IPS-18c (cell line): Measurements from ENCODE around the gene LRPAP1.
"Not testable (repeated sequence)": the region's sequence is repeated elsewhere in the genome, so short reads cannot be mapped to it uniquely, and the experiment has no call there.

Experiments
- H3K4me3 ChIP-seq: 2 replicates; pipeline ENCODE4 v1.7.0; 2013; ENCODE audit warnings: low read depth, mild to moderate bottlenecking, low read length, moderate library complexity; ENCODE audit not compliant: insufficient read depth
- H3K9me3 ChIP-seq: one replicate; pipeline ENCODE4 v1.6.1; 2013; ENCODE audit warnings: mild to moderate bottlenecking, low read length, moderate library complexity; ENCODE audit not compliant: control insufficient read depth, insufficient read depth

The LRPAP1 gene

GRCh38 chr4:3566701-3567100 is 34.5 kb upstream of the LRPAP1 start:
- not testable (repeated sequence) for H3K4me3 ChIP-seq, H3K9me3 ChIP-seq

- H3K4me3 ChIP-seq = not testable (repeated sequence)
Measured at GRCh38 chr4:3566301-3566700, 34.1 kb upstream of the LRPAP1 start.

GRCh38 chr4:3564948-3565347 is 32.7 kb upstream of the LRPAP1 start:
- H3K4me3 ChIP-seq, H3K9me3 ChIP-seq: not testable (repeated sequence)

More at GRCh38 chr4:3566301-3566700, 34.1 kb upstream of the LRPAP1 start:
- not testable (repeated sequence) for H3K9me3 ChIP-seq

- no peak overlapping the region for H3K4me3 ChIP-seq
Measured at GRCh38 chr4:3563403-3563802, 31.2 kb upstream of the LRPAP1 start.

GRCh38 chr4:3562127-3562526 is 29.9 kb upstream of the LRPAP1 start:
- not testable (repeated sequence) for H3K4me3 ChIP-seq, H3K9me3 ChIP-seq

More at GRCh38 chr4:3563403-3563802, 31.2 kb upstream of the LRPAP1 start:
- no peaks in the 10 kb centered on the region for H3K9me3 ChIP-seq

- not testable (repeated sequence) for H3K4me3 ChIP-seq, H3K9me3 ChIP-seq
Measured at GRCh38 chr4:3560465-3560864, 28.2 kb upstream of the LRPAP1 start.

- not testable (repeated sequence) for H3K9me3 ChIP-seq, H3K4me3 ChIP-seq
Measured at GRCh38 chr4:3559381-3560290, 27.4 kb upstream of the LRPAP1 start.

- not testable (repeated sequence) for H3K4me3 ChIP-seq, H3K9me3 ChIP-seq
Measured at GRCh38 chr4:3558514-3558836, 26.3 kb upstream of the LRPAP1 start.

- H3K4me3 ChIP-seq, H3K9me3 ChIP-seq: not testable (repeated sequence)
Measured at GRCh38 chr4:3557676-3558513, 25.7 kb upstream of the LRPAP1 start.

GRCh38 chr4:3557088-3557492 is 24.9 kb upstream of the LRPAP1 start:
- H3K9me3 ChIP-seq, H3K4me3 ChIP-seq: not testable (repeated sequence)

- H3K4me3 ChIP-seq = not testable (repeated sequence)
Measured at GRCh38 chr4:3556244-3556867, 24.1 kb upstream of the LRPAP1 start.

GRCh38 chr4:3555459-3556070 is 23.3 kb upstream of the LRPAP1 start:
- H3K4me3 ChIP-seq, H3K9me3 ChIP-seq: not testable (repeated sequence)

More at GRCh38 chr4:3556244-3556867, 24.1 kb upstream of the LRPAP1 start:
- H3K9me3 ChIP-seq = not testable (repeated sequence)

- H3K9me3 ChIP-seq, H3K4me3 ChIP-seq: not testable (repeated sequence)
Measured at GRCh38 chr4:3551366-3551765, 19.1 kb upstream of the LRPAP1 start.

GRCh38 chr4:3550792-3551325 is 18.6 kb upstream of the LRPAP1 start:
- H3K9me3 ChIP-seq, H3K4me3 ChIP-seq: not testable (repeated sequence)

- not testable (repeated sequence) for H3K9me3 ChIP-seq, H3K4me3 ChIP-seq
Measured at GRCh38 chr4:3550041-3550440, 17.8 kb upstream of the LRPAP1 start.

- not testable (repeated sequence) for H3K9me3 ChIP-seq, H3K4me3 ChIP-seq
Measured at GRCh38 chr4:3549694-3550001, 17.4 kb upstream of the LRPAP1 start.

GRCh38 chr4:3548991-3549693 is 16.9 kb upstream of the LRPAP1 start:
- H3K9me3 ChIP-seq, H3K4me3 ChIP-seq: not testable (repeated sequence)
